Fibroblast of the aortic adventitia (primary cell): Measurements from ENCODE around the gene EHD2. TPM values are rescaled to one million over a fixed set of nuclear protein-coding genes. Genes with fewer than 3 reads are reported as not detected.
A peak's percentile ranks its signal among the peaks of the same experiment; 100 is the strongest.

Experiments
- DNase-seq: peaks from one replicate; pipeline ENCODE4 v3.0.0-alpha.2; 2010; ENCODE audit warnings: low read depth
- H3K4me3 ChIP-seq: 2 replicates; pipeline ENCODE4 v1.5.1; 2011; ENCODE audit warnings: low read depth, mild to moderate bottlenecking, control low read depth, low read length, moderate library complexity
- CTCF ChIP-seq: IDR thresholded peaks from 2 replicates; pipeline ENCODE4 v1.5.1; 2011; ENCODE audit warnings: mild to moderate bottlenecking, low read length, control low read depth, inconsistent platforms; ENCODE audit not compliant: insufficient read depth
- total RNA-seq: library from RNA; depleted of rRNA; stranded (reverse); fragments of >200 nt; gene quantifications from 2 replicates; pipeline ENCODE4 v1.2.3, GENCODE V29; 2012; ENCODE audit warnings: low replicate concordance

The EHD2 gene
- total RNA-seq, 1 donor = 110 TPM

GRCh38 chr19:47701717-47702552, 11.3 kb upstream of the EHD2 start:
- DNase-seq = no peak
- no peak overlapping the region for H3K4me3 ChIP-seq
- no peak for TF ChIP-seq CTCF

GRCh38 chr19:47702671-47703070, 10.6 kb upstream of the EHD2 start:
- no peak overlapping the region for H3K4me3 ChIP-seq
- no peak for DNase-seq
- no peak for TF ChIP-seq CTCF

- H3K4me3 ChIP-seq = no peak overlapping the region
- TF ChIP-seq CTCF = no peak
- no peak for DNase-seq
Measured at GRCh38 chr19:47703301-47703700, 9.9 kb upstream of the EHD2 start.

- no peak overlapping the region for H3K4me3 ChIP-seq
- no peak for DNase-seq
- TF ChIP-seq CTCF = no peak
Measured at GRCh38 chr19:47704024-47704423, 9.2 kb upstream of the EHD2 start.

- no peak overlapping the region for H3K4me3 ChIP-seq
- no peak for TF ChIP-seq CTCF
- no peak for DNase-seq
Measured at GRCh38 chr19:47704656-47705055, 8.6 kb upstream of the EHD2 start.

GRCh38 chr19:47707135-47707925, 5.9 kb upstream of the EHD2 start:
- no peak overlapping the region for H3K4me3 ChIP-seq
- peak; percentile 94 for TF ChIP-seq CTCF
- peak; percentile 78 for DNase-seq
